A549 (cell line): ENCODE data around the gene ADK. TPM values are rescaled to one million over a fixed set of nuclear protein-coding genes. Genes with fewer than 3 reads are reported as not detected.

Source experiments
- ATAC-seq, 2 experiments: fragments of 200-7000 bp in 1 of 2; fragments of >200 bp in 1 of 2; cut with Nextera tagmentation in 1 of 2; cut with Tn5 transposase in 1 of 2; 3 replicates each; pipeline versions ENCODE4 v1.8.0 to v1.9.1; 2018 to 2020; ENCODE audit warnings: mild to moderate bottlenecking in 1 of 2, moderate library complexity in 1 of 2
- CTCF ChIA-PET: fragments of 300-600 bp; sonication (Branson Sonifier 250); formaldehyde crosslinking; extraction: SDS; loops from one replicate; lab custom pipeline; 2021; ENCODE audit warnings: antibody characterized with exemption, inconsistent platforms; lab: Yijun Ruan, JAX
- POLR2A ChIA-PET: fragments of 350-600 bp; formaldehyde crosslinking; extraction: SDS; loops from one replicate; lab custom pipeline; 2021; ENCODE audit warnings: antibody characterized with exemption, inconsistent platforms; lab: Yijun Ruan, JAX
- DNase-seq, 2 experiments: peaks; one replicate each; pipeline versions ENCODE4 v3.0.0 to v3.0.0-alpha.2; 2011 to 2016; ENCODE audit warnings: low read depth in 1 of 2, low spot score in 1 of 2
- FAIRE-seq: peaks from 2 replicates; lab custom pipeline; 2011; peaks lifted over from hg19 to GRCh38; lab: Jason Lieb, UNC
- H3K27ac ChIP-seq, 2 experiments: fragments of >200 bp; sonication (Bioruptor Twin); formaldehyde crosslinking; 3 replicates each; pipeline ENCODE4 v1.5.1; 2016 to 2017
- H3K4me1 ChIP-seq: fragments of >200 bp; sonication (Bioruptor Twin); formaldehyde crosslinking; 3 replicates; pipeline ENCODE4 v1.6.1; 2016
- H3K4me2 ChIP-seq: fragments of >200 bp; sonication (Bioruptor Twin); formaldehyde crosslinking; 3 replicates; pipeline ENCODE4 v1.6.1; 2016
- H3K4me3 ChIP-seq: fragments of >200 bp; sonication (Bioruptor Twin); formaldehyde crosslinking; 3 replicates; pipeline ENCODE4 v1.5.1; 2016
- H3K9me3 ChIP-seq: fragments of >200 bp; sonication (Bioruptor Twin); formaldehyde crosslinking; 3 replicates; pipeline ENCODE4 v1.6.1; 2016
- ATOH8 ChIP-seq: fragments of 250-450 bp; sonication (Bioruptor Pico); IDR thresholded peaks from 2 replicates; pipeline ENCODE4 v1.5.0; 2020; ENCODE audit warnings: low read depth, mild to moderate bottlenecking, moderate library complexity
- BCL3 ChIP-seq: fragments of >200 bp; sonication (Bioruptor Twin); formaldehyde crosslinking; IDR thresholded peaks from 3 replicates; pipeline ENCODE4 v1.6.1; 2016
- CBX2 ChIP-seq: fragments of 200-600 bp; sonication (generic); IDR thresholded peaks from 2 replicates; pipeline ENCODE4 v1.6.1; 2016; ENCODE audit warnings: low read depth, mild to moderate bottlenecking, borderline replicate concordance
- CHD2 ChIP-seq: fragments of 150-350 bp; IDR thresholded peaks from 2 replicates; pipeline ENCODE4 v1.6.1; 2014; ENCODE audit warnings: low read length; ENCODE audit not compliant: partially characterized antibody
- CTCF ChIP-seq: fragments of >200 bp; sonication (Bioruptor Twin); formaldehyde crosslinking; IDR thresholded peaks from 3 replicates; pipeline ENCODE4 v1.5.1; 2016
- FOSL2 ChIP-seq, 2 experiments: fragments of 450-650 bp in 1 of 2; fragments of >200 bp in 1 of 2; sonication (Bioruptor Twin) in 1 of 2; formaldehyde crosslinking; IDR thresholded peaks; 2 replicates each; pipeline versions ENCODE4 v1.5.0 to v1.6.1; 2016 to 2020; ENCODE audit warnings: mild to moderate bottlenecking in 1 of 2, moderate library complexity in 1 of 2
- GATA3 ChIP-seq: IDR thresholded peaks from 2 replicates; pipeline ENCODE4 v1.6.1; 2012; ENCODE audit warnings: borderline replicate concordance
- HEYL ChIP-seq: fragments of 250-450 bp; sonication (Bioruptor Pico); IDR thresholded peaks from 2 replicates; pipeline ENCODE4 v1.8.0; 2021; ENCODE audit warnings: mild to moderate bottlenecking, moderate library complexity
- HOXB13 ChIP-seq: fragments of 250-450 bp; sonication (Bioruptor Pico); IDR thresholded peaks from 2 replicates; pipeline ENCODE4 v1.5.0; 2020; ENCODE audit warnings: low read depth, mild to moderate bottlenecking, moderate library complexity
- HOXB5 ChIP-seq: fragments of 250-450 bp; sonication (Bioruptor Pico); IDR thresholded peaks from 2 replicates; pipeline ENCODE4 v1.5.0; 2020; ENCODE audit warnings: mild to moderate bottlenecking, moderate library complexity
- JUNB ChIP-seq: fragments of >200 bp; sonication (Bioruptor Twin); formaldehyde crosslinking; IDR thresholded peaks from 2 replicates; pipeline ENCODE4 v1.6.1; 2016
- KDM5A ChIP-seq: fragments of 200-600 bp; sonication (generic); IDR thresholded peaks from 2 replicates; pipeline ENCODE4 v1.6.1; 2016; ENCODE audit warnings: antibody characterized with exemption, mild to moderate bottlenecking
- MYC ChIP-seq: IDR thresholded peaks from 2 replicates; pipeline ENCODE4 v1.6.1; 2012; ENCODE audit warnings: mild to moderate bottlenecking, inconsistent platforms, low read length, improper control_type of control experiment, borderline replicate concordance
- POLR2A ChIP-seq: IDR thresholded peaks from 2 replicates; pipeline ENCODE4 v1.6.1; 2012; ENCODE audit warnings: mild to moderate bottlenecking, low read length
- RARB ChIP-seq: fragments of 250-450 bp; sonication (Bioruptor Pico); IDR thresholded peaks from 2 replicates; pipeline ENCODE4 v1.8.0; 2021; ENCODE audit warnings: mild to moderate bottlenecking, moderate library complexity
- RCOR1 ChIP-seq: fragments of 150-350 bp; IDR thresholded peaks from 2 replicates; pipeline ENCODE4 v1.6.1; 2014; ENCODE audit warnings: antibody characterized with exemption, low read length, low read depth
- RFX5 ChIP-seq: fragments of 450-650 bp; IDR thresholded peaks from 2 replicates; pipeline ENCODE4 v1.7.1; 2014; ENCODE audit warnings: antibody characterized with exemption, mild to moderate bottlenecking, moderate library complexity
- SMC3 ChIP-seq: fragments of >200 bp; sonication (Bioruptor Twin); formaldehyde crosslinking; IDR thresholded peaks from 3 replicates; pipeline ENCODE4 v1.6.1; 2018; ENCODE audit warnings: inconsistent platforms
- TFCP2L1 ChIP-seq: fragments of 250-450 bp; sonication (Bioruptor Pico); IDR thresholded peaks from 2 replicates; pipeline ENCODE4 v1.5.0; 2021; ENCODE audit warnings: mild to moderate bottlenecking
- ZNF302 ChIP-seq: fragments of 250-450 bp; sonication (Bioruptor Pico); IDR thresholded peaks from 2 replicates; pipeline ENCODE4 v1.9.0; 2021; ENCODE audit warnings: inconsistent platforms, mild to moderate bottlenecking, moderate library complexity
- WGBS: methylation state at CpG from one replicate; pipeline ENCODE4 v1.1.6; 2017; ENCODE audit errors: missing lambda C conversion rate; 5-methylcytosine and 5-hydroxymethylcytosine counted together
- polyA plus RNA-seq, 4 experiments: library from polyadenylated mRNA; depleted of rRNA in 3 of 4; stranded (reverse); fragments of >200 nt; fragmentation: RNase III in 1 of 4; extraction: RNeasy Plus Mini Kit Qiagen cat#74134 plus additional on column Dnase treatment in 1 of 4; gene quantifications; 2 replicates in 3 of 4; 3 replicates in 1 of 4; pipeline ENCODE4 v1.2.3, GENCODE V29; 2011 to 2017
- TF ChIP-seq, protein P1 (sequence below): IDR thresholded peaks from 2 replicates; pipeline ENCODE4 v1.6.1; 2012

The ADK gene
- polyA plus RNA-seq, 2 of the 4 experiments (the other 2 are of a cell fraction) = 35.8 to 40.7 TPM

- TF ChIP-seq TFCP2L1 (CRISPR knock-in tag) = no peak
- TF ChIP-seq RARB = no peak
- Histone ChIP-seq H3K4me1 (0 out of 3 replicates have a peak, but pooled peaks cover 3% of the 10 kb centered on the region), H3K4me2 (no peak overlapping the region), H3K4me3 (no peak overlapping the region), H3K9me3 (no peaks in the 10 kb centered on the region), H3K27ac (no peak overlapping the region)
- ChIA-PET POLR2A (no interaction called here), CTCF (interaction anchor here (0.6 kb wide), 1 partner anchor 412 kb away, joined by 4 read pairs; no protein-coding TSS in a partner anchor)
- no peak for FAIRE-seq
- DNase-seq = no peak
- no peak for ATAC-seq
Observed at GRCh38 chr10:74255214-74255613, 104.2 kb downstream of the ADK start.

- ChIA-PET POLR2A (no interaction called here), CTCF (interaction anchor here (0.6 kb wide), 1 partner anchor 411 kb away, joined by 4 read pairs; no protein-coding TSS in a partner anchor)
- H3K4me3 ChIP-seq = no peak overlapping the region
- ATAC-seq = no peak
- WGBS = 77% methylated on average over 4 of the region's 4 CpGs
- no peak for FAIRE-seq
- TF ChIP-seq POLR2A (no peak), BCL3 (no peak), KDM5A (no peak), HEYL (no peak), RFX5 (no peak), SMC3 (no peak), CHD2 (no peak), ZNF302 (CRISPR knock-in tag) (no peak), RCOR1 (no peak)
- H3K4me1 ChIP-seq = 0 out of 3 replicates have a peak, but pooled peaks cover 3% of the 10 kb centered on the region
- no peak overlapping the region for H3K27ac ChIP-seq
- no peak overlapping the region for H3K4me2 ChIP-seq
- no peak for DNase-seq
- H3K9me3 ChIP-seq = no peaks in the 10 kb centered on the region
Observed at GRCh38 chr10:74255888-74256357, 104.9 kb downstream of the ADK start.

- WGBS = 87% methylated on average over 2 of the region's 2 CpGs
- ChIA-PET POLR2A (no interaction called here), CTCF (interaction anchor here (1.0 to 2.2 kb wide), 2 partner anchors 19 to 760 kb away, joined by 3 to 9 read pairs; no protein-coding TSS in a partner anchor)
- H3K4me3 ChIP-seq = no peak overlapping the region
- no peaks in the 10 kb centered on the region for H3K4me1 ChIP-seq
- no peak overlapping the region for H3K4me2 ChIP-seq
- ATAC-seq = no peak
- DNase-seq = no peak
- TF ChIP-seq, protein P1, sequence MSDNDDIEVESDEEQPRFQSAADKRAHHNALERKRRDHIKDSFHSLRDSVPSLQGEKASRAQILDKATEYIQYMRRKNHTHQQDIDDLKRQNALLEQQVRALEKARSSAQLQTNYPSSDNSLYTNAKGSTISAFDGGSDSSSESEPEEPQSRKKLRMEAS = no peak
- TF ChIP-seq GATA3 (no peak), MYC (no peak), RCOR1 (no peak), HEYL (no peak), HOXB5 (no peak), FOSL2 (IDR thresholded peaks at IDR 0.05) (no peak), FOSL2 (CRISPR knock-in tag; IDR thresholded peaks at IDR 0.05) (no peak), ATOH8 (CRISPR knock-in tag) (no peak), HOXB13 (CRISPR knock-in tag) (no peak), POLR2A (no peak), JUNB (no peak), BCL3 (no peak), CBX2 (no peak), CTCF (no peak), RARB (no peak)
- H3K27ac ChIP-seq = no peak overlapping the region
- no peak for FAIRE-seq
- H3K9me3 ChIP-seq = no peaks in the 10 kb centered on the region
Observed at GRCh38 chr10:74262856-74263255, 111.8 kb downstream of the ADK start.
